ENCODE data around the gene PDZRN3.

The PDZRN3 gene

GRCh38 chr3:73582535-73582934, 42.2 kb downstream of the PDZRN3 start:
- no peak for DNase-seq (ENCODE audit: low read depth)
- no peak overlapping the region for H3K4me3 ChIP-seq (ENCODE audit: low read length)
- TF ChIP-seq, protein P1, sequence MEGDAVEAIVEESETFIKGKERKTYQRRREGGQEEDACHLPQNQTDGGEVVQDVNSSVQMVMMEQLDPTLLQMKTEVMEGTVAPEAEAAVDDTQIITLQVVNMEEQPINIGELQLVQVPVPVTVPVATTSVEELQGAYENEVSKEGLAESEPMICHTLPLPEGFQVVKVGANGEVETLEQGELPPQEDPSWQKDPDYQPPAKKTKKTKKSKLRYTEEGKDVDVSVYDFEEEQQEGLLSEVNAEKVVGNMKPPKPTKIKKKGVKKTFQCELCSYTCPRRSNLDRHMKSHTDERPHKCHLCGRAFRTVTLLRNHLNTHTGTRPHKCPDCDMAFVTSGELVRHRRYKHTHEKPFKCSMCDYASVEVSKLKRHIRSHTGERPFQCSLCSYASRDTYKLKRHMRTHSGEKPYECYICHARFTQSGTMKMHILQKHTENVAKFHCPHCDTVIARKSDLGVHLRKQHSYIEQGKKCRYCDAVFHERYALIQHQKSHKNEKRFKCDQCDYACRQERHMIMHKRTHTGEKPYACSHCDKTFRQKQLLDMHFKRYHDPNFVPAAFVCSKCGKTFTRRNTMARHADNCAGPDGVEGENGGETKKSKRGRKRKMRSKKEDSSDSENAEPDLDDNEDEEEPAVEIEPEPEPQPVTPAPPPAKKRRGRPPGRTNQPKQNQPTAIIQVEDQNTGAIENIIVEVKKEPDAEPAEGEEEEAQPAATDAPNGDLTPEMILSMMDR (conservative IDR thresholded peaks at IDR 0.05; ENCODE audit: low read length): no peak

GRCh38 chr3:73581134-73581846, 43.5 kb downstream of the PDZRN3 start:
- no peak for DNase-seq (ENCODE audit: low read depth)
- H3K4me3 ChIP-seq (ENCODE audit: low read length): no peak overlapping the region
- TF ChIP-seq, protein P1 (conservative IDR thresholded peaks at IDR 0.05; ENCODE audit: low read length): no peak

DNA sequence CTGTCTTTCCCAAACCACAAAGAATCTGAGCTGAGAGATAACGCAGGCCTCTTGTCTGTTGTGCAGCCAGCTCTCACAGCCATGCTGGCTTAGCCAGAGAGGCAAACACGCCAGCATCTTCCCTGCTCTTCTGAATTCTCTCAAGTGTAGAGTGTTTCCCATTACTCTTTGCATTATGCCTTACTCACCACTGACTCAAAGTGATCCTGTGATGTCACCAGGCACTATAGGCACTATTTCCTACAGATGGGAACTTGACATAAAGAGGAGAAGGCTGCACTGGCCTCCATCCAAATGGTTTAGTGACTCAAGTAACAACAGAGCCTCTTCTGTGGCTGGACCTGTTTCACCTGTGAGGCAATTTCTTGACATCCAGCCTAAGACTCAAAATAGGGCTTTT, 44.4 kb downstream of the PDZRN3 start:
- H3K4me3 ChIP-seq (ENCODE audit: low read length): no peak overlapping the region
- peak; percentile 56 for DNase-seq (ENCODE audit: low read depth)
- TF ChIP-seq, protein P1 (conservative IDR thresholded peaks at IDR 0.05; ENCODE audit: low read length): no peak

- TF ChIP-seq, protein P1 (conservative IDR thresholded peaks at IDR 0.05; ENCODE audit: low read length): no peak
- H3K4me3 ChIP-seq (ENCODE audit: low read length): no peak overlapping the region
- DNase-seq (ENCODE audit: low read depth): no peak
Observed at GRCh38 chr3:73577704-73578103, 47.0 kb downstream of the PDZRN3 start.

- DNase-seq (ENCODE audit: low read depth): no peak
- no peak overlapping the region for H3K4me3 ChIP-seq (ENCODE audit: low read length)
- TF ChIP-seq, protein P1 (conservative IDR thresholded peaks at IDR 0.05; ENCODE audit: low read length): no peak
Observed at GRCh38 chr3:73576999-73577461, 47.7 kb downstream of the PDZRN3 start.

DNA sequence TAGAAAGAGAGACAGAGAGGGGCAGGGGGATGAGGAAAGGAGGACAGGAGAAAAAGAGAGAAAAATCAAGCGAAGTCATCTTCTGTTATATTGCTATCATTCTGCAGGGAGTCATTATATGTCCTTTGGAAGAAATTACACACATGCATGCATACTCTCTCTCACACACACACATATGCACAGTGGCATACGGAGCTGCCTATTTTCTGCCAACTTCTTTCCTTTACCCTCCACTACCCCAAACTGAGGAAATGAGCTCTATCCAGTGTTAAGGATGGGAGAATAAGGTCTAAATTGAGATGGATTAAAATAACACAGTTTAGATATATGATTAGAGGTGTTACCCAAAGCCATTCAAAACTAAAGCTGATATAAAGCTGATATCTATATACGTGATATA, 48.8 kb downstream of the PDZRN3 start:
- DNase-seq (ENCODE audit: low read depth): no peak
- TF ChIP-seq, protein P1 (conservative IDR thresholded peaks at IDR 0.05; ENCODE audit: low read length): no peak
- H3K4me3 ChIP-seq (ENCODE audit: low read length): no peak overlapping the region

GRCh38 chr3:73575519-73575918, 49.2 kb downstream of the PDZRN3 start:
- TF ChIP-seq, protein P1 (conservative IDR thresholded peaks at IDR 0.05; ENCODE audit: low read length): no peak
- no peak for DNase-seq (ENCODE audit: low read depth)
- no peak overlapping the region for H3K4me3 ChIP-seq (ENCODE audit: low read length)

Measured in AG10803 (cell line).